Measurements from ENCODE around the gene POLR1A. TPM values are rescaled to one million over a fixed set of nuclear protein-coding genes. Genes with fewer than 3 reads are reported as not detected.

POLR1A gene
- total RNA-seq, 1 donor from 2014 or later = 23.8 TPM

GRCh38 chr2:86140969-86141392, 35.3 kb upstream of the POLR1A start:
- no peak overlapping the region for H3K9ac ChIP-seq
- Mint-ChIP-seq H3K27me3 (ENCODE audit: insufficient read depth, low read depth) (no peaks in the 10 kb centered on the region), H3K36me3 (peaks cover 39% of the 10 kb centered on the region), H3K4me3 (no peak overlapping the region), H3K27ac (no peak overlapping the region), H3K4me1 (no peaks in the 10 kb centered on the region), H3K9me3 (no peaks in the 10 kb centered on the region)
- TF ChIP-seq EZH2 (IDR thresholded peaks at IDR 0.05) = no peak
- no peak for TF ChIP-seq CTCF (IDR thresholded peaks at IDR 0.05)
- no peak for TF ChIP-seq EZH2phosphoT487 (IDR thresholded peaks at IDR 0.05)
- H3K79me2 ChIP-seq (ENCODE audit: low read depth) = no peaks in the 10 kb centered on the region
- H3K9me3 ChIP-seq (ENCODE audit: low read depth) = no peaks in the 10 kb centered on the region
- no peaks in the 10 kb centered on the region for H3K27me3 ChIP-seq
- peaks cover under 1% of the 10 kb centered on the region for H4K20me1 ChIP-seq (ENCODE audit: low read depth)
- H3K27ac ChIP-seq = no peak overlapping the region
- no peak overlapping the region for H2AFZ ChIP-seq (replicated peaks)
- no peaks in the 10 kb centered on the region for H3K4me1 ChIP-seq
- no peak overlapping the region for H3K4me3 ChIP-seq
- peaks cover 7% of the 10 kb centered on the region for H3K36me3 ChIP-seq
- H3F3A ChIP-seq (ENCODE audit: low read depth) = peaks cover 33% of the 10 kb centered on the region
- no peak overlapping the region for H3K4me2 ChIP-seq
- DNase-seq (ENCODE audit: low spot score) = no peak

- peaks cover 11% of the 10 kb centered on the region for H3K36me3 ChIP-seq
- H3K4me1 Mint-ChIP-seq = no peaks in the 10 kb centered on the region
- peaks cover 47% of the 10 kb centered on the region for H3K36me3 Mint-ChIP-seq
- no peaks in the 10 kb centered on the region for H3K9me3 Mint-ChIP-seq
- no peaks in the 10 kb centered on the region for H3K27me3 ChIP-seq
- H3K9ac ChIP-seq = no peak overlapping the region
- no peak overlapping the region for H3K4me3 Mint-ChIP-seq
- H3K27ac Mint-ChIP-seq = no peak overlapping the region
- no peak overlapping the region for H3K4me2 ChIP-seq
- H3K9me3 ChIP-seq (ENCODE audit: low read depth) = no peaks in the 10 kb centered on the region
- H3K79me2 ChIP-seq (ENCODE audit: low read depth) = no peaks in the 10 kb centered on the region
- no peak overlapping the region for H3K4me3 ChIP-seq
- H3K27ac ChIP-seq = no peak overlapping the region
- H4K20me1 ChIP-seq (ENCODE audit: low read depth) = peaks cover 3% of the 10 kb centered on the region
- TF ChIP-seq EZH2 (IDR thresholded peaks at IDR 0.05) (no peak), EZH2phosphoT487 (IDR thresholded peaks at IDR 0.05) (no peak), CTCF (IDR thresholded peaks at IDR 0.05) (no peak)
- H3K27me3 Mint-ChIP-seq (ENCODE audit: insufficient read depth, low read depth) = peaks cover 2% of the 10 kb centered on the region
- H2AFZ ChIP-seq (replicated peaks) = no peak overlapping the region
- no peak for DNase-seq (ENCODE audit: low spot score)
- H3F3A ChIP-seq (ENCODE audit: low read depth) = peaks cover 32% of the 10 kb centered on the region
- no peaks in the 10 kb centered on the region for H3K4me1 ChIP-seq
These were observed 34.3 kb upstream of the POLR1A start for GRCh38 chr2:86139981-86140380.

GRCh38 chr2:86138736-86139625, 33.3 kb upstream of the POLR1A start:
- Histone ChIP-seq H3K27me3 (no peaks in the 10 kb centered on the region), H3K4me2 (no peak overlapping the region), H3K9me3 (ENCODE audit: low read depth) (no peaks in the 10 kb centered on the region), H2AFZ (replicated peaks) (no peak overlapping the region), H3K4me1 (no peaks in the 10 kb centered on the region), H3K27ac (no peak overlapping the region), H3K36me3 (peaks cover 19% of the 10 kb centered on the region), H3F3A (ENCODE audit: low read depth) (peaks cover 27% of the 10 kb centered on the region), H3K9ac (no peak overlapping the region), H4K20me1 (ENCODE audit: low read depth) (peaks cover 3% of the 10 kb centered on the region), H3K4me3 (no peak overlapping the region), H3K79me2 (ENCODE audit: low read depth) (no peaks in the 10 kb centered on the region)
- no peak for DNase-seq (ENCODE audit: low spot score)
- Mint-ChIP-seq H3K9me3 (no peaks in the 10 kb centered on the region), H3K4me1 (no peaks in the 10 kb centered on the region), H3K36me3 (peaks cover 43% of the 10 kb centered on the region), H3K27me3 (ENCODE audit: insufficient read depth, low read depth) (peaks cover 2% of the 10 kb centered on the region), H3K27ac (no peak overlapping the region), H3K4me3 (no peak overlapping the region)
- TF ChIP-seq EZH2 (IDR thresholded peaks at IDR 0.05) (no peak), CTCF (IDR thresholded peaks at IDR 0.05) (no peak), EZH2phosphoT487 (IDR thresholded peaks at IDR 0.05) (no peak)
